ENCODE results near the gene ABCE1. TPM values are rescaled to one million over a fixed set of nuclear protein-coding genes. Genes with fewer than 3 reads are reported as not detected.

The ABCE1 gene
- total and polyA plus RNA-seq, 8 donors, result 35.1 to 91.9 (median 78.6) TPM

- DNase-seq (no peak), ATAC-seq (no peak)
- Histone ChIP-seq H3K36me3 (peaks cover 3 to 98% of the 10 kb centered on the region in 2 donors), H3K27ac (no peak overlapping the region), H3K4me3 (no peak overlapping the region), H3K27me3 (no peaks in the 10 kb centered on the region), H3K9me3 (no peaks in the 10 kb centered on the region), H3K4me1 (no peaks in the 10 kb centered on the region)
- intact Hi-C loops (cut with DNase I), result no loop called here
- TF ChIP-seq CTCF (IDR thresholded peaks at IDR 0.05), result no peak
Measured at GRCh38 chr4:145148980-145149379, 50.9 kb downstream of the ABCE1 start.

GRCh38 chr4:145153181-145153903 lies 55.2 kb downstream of the ABCE1 start:
- no peak for TF ChIP-seq CTCF (IDR thresholded peaks at IDR 0.05)
- Histone ChIP-seq H3K27me3 (no peaks in the 10 kb centered on the region), H3K27ac (no peak overlapping the region), H3K36me3 (peaks cover 3 to 96% of the 10 kb centered on the region in 2 donors), H3K4me1 (no peaks in the 10 kb centered on the region), H3K4me3 (no peak overlapping the region), H3K9me3 (no peaks in the 10 kb centered on the region)
- intact Hi-C loops (cut with DNase I), result no loop called here
- ATAC-seq (no peak), DNase-seq (no peak)

GRCh38 chr4:145153904-145154298 lies 55.8 kb downstream of the ABCE1 start:
- intact Hi-C loops (cut with DNase I), result no loop called here
- no peaks in the 10 kb centered on the region for H3K27me3 ChIP-seq
- no peak for ATAC-seq
- H3K9me3 ChIP-seq, result no peaks in the 10 kb centered on the region
- no peak for TF ChIP-seq CTCF (IDR thresholded peaks at IDR 0.05)
- no peak for DNase-seq
- H3K4me3 ChIP-seq, result no peak overlapping the region
- H3K27ac ChIP-seq, result no peak overlapping the region
- H3K36me3 ChIP-seq, result peaks cover 3 to 96% of the 10 kb centered on the region in 2 donors
- no peaks in the 10 kb centered on the region for H3K4me1 ChIP-seq

- intact Hi-C loops (cut with DNase I), result no loop called here
- H3K9me3 ChIP-seq, result no peaks in the 10 kb centered on the region
- H3K4me3 ChIP-seq, result no peak overlapping the region
- peak; percentile 69 for ATAC-seq
- TF ChIP-seq CTCF (IDR thresholded peaks at IDR 0.05), result peak in 1 of 2 donors; percentile 25
- H3K27me3 ChIP-seq, result no peaks in the 10 kb centered on the region
- H3K4me1 ChIP-seq, result no peaks in the 10 kb centered on the region
- no peak overlapping the region for H3K27ac ChIP-seq
- DNase-seq, result peak in 1 of 4 donors; percentile 15
- H3K36me3 ChIP-seq, result peaks cover 3 to 94% of the 10 kb centered on the region in 2 donors
Measured at GRCh38 chr4:145154573-145154972, 56.5 kb downstream of the ABCE1 start.

- TF ChIP-seq CTCF (IDR thresholded peaks at IDR 0.05), result no peak
- no peak for DNase-seq
- intact Hi-C loops (cut with DNase I), result no loop called here
- no peaks in the 10 kb centered on the region for H3K27me3 ChIP-seq
- no peak overlapping the region for H3K4me3 ChIP-seq
- ATAC-seq, result no peak
- no peaks in the 10 kb centered on the region for H3K9me3 ChIP-seq
- peak overlapping the region in 1 of 2 donors; percentile 41 for H3K27ac ChIP-seq
- H3K4me1 ChIP-seq, result no peaks in the 10 kb centered on the region
- H3K36me3 ChIP-seq, result peaks cover 0 to 87% of the 10 kb centered on the region in 2 donors
Measured at GRCh38 chr4:145155268-145155870, 57.3 kb downstream of the ABCE1 start.
